GM12801 (cell line): Measurements from ENCODE around the gene PXN.

ENCODE experiments used
- TF ChIP-seq, protein P1 (sequence below): IDR thresholded peaks from one replicate; pipeline ENCODE4 v1.5.1; 2011; ENCODE audit warnings: control low read depth; ENCODE audit not compliant: insufficient read length; ENCODE audit errors: extremely low read depth

The PXN gene

DNA sequence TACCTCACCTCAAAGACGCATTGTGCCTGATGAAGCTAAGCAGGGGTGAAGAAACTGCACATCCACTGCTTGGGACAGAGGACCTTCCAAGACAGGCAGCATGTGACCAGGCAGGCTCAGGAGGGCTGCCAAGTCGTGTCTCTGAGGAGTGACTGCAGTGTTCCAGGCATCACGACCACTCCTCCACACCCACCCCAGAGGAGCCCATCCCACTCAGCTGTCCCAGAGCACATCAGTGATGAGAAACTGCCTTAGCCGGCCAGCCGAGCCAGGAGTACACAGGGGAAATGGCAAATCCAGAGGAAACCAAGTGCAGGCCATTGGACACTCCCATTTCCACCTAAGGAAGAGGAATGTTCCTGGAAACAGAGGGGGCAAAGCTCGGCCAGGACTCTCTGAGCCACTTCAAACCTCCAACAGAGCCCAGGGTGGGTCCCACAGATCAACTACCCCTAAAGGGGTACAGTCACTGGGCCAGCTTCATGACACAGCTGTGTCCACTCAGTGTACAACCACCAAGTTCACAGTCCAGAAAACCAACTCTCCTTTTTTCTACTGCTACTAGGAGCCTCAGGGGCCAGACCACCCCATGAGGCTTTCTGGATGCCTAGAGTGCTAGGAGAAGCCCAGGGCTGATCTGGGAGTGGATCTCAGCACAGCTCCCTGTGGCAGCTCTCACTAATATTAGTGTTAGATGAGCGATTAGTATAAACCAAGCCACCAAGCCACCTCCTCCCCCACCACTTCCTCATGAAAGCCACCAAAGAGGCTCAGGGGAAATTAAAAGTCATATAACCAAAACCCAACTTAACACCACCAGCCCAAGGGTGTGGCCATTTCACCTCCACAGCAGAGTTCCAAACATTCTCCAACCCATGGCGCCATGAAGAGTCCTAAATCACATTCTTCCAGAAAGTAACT, 15.4 kb downstream of the PXN start:
- TF ChIP-seq, protein P1, sequence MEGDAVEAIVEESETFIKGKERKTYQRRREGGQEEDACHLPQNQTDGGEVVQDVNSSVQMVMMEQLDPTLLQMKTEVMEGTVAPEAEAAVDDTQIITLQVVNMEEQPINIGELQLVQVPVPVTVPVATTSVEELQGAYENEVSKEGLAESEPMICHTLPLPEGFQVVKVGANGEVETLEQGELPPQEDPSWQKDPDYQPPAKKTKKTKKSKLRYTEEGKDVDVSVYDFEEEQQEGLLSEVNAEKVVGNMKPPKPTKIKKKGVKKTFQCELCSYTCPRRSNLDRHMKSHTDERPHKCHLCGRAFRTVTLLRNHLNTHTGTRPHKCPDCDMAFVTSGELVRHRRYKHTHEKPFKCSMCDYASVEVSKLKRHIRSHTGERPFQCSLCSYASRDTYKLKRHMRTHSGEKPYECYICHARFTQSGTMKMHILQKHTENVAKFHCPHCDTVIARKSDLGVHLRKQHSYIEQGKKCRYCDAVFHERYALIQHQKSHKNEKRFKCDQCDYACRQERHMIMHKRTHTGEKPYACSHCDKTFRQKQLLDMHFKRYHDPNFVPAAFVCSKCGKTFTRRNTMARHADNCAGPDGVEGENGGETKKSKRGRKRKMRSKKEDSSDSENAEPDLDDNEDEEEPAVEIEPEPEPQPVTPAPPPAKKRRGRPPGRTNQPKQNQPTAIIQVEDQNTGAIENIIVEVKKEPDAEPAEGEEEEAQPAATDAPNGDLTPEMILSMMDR = no peak

DNA sequence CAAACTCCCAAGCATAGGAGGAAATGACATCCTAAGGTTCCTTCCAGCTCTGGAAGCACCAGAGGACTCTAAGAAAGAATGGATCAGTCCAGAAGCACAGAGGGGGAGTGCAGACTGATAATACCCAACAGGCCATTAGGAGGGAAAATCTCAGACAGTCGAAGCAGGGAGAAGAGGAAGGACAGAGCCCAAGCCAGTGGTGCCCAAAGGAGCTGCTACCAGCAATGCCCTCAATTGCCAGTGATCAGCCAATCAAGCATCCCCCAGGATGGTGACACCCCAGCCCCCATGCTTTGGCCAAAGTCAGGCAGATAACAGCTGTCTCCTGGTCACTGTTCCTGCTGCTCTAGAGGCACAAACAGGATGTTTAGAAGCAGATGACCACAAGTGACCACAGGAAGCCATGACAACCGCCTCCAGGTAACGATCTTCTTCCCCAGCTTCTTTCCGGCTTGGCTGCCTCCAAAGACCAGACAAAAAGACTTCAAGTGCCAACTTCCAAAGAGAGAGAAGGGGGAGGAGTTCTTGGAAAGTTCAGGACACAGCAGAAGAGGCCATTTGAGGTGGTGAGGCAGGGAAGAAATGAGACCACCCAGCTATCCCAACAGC, 16.2 kb downstream of the PXN start:
- TF ChIP-seq, protein P1 = no peak

DNA sequence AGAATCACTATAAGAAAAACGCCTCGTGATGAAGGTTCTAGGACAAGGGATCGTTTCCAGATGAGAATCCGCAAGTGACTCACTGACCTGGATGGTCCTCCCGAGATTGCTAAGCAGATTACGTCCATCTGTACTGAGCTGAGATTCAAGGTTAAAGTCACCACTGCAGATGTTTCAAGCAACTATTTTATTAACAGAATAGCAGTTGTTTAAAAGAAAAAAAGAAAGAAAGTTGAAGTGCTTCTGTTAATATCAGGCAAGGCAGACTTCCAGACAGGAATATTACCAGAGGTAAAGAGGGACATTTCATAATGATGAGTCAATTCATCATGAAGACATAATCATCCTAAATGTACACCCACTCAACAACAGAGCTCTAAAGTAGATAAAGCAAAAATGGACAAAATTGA, 17.9 kb downstream of the PXN start:
- TF ChIP-seq, protein P1 = no peak

DNA sequence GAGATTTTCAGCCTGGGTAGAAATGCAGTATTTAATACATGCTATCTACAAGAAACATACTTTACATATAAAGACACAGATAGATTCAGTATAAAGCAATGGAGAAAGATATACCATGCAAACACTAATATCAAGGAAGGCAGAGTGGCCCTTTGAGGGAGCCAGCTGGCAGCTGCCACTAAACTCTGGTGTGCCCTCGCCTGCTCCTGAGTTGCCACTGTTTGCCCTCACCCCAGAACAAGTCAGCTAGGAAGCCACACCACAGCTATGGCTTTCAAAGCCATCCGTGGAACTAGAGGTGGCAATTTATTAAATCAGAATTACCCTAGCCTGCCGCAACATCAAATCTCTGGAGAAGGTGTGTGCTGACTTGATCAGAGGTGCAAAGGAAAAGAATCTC, 18.3 kb downstream of the PXN start:
- TF ChIP-seq, protein P1 = no peak

DNA sequence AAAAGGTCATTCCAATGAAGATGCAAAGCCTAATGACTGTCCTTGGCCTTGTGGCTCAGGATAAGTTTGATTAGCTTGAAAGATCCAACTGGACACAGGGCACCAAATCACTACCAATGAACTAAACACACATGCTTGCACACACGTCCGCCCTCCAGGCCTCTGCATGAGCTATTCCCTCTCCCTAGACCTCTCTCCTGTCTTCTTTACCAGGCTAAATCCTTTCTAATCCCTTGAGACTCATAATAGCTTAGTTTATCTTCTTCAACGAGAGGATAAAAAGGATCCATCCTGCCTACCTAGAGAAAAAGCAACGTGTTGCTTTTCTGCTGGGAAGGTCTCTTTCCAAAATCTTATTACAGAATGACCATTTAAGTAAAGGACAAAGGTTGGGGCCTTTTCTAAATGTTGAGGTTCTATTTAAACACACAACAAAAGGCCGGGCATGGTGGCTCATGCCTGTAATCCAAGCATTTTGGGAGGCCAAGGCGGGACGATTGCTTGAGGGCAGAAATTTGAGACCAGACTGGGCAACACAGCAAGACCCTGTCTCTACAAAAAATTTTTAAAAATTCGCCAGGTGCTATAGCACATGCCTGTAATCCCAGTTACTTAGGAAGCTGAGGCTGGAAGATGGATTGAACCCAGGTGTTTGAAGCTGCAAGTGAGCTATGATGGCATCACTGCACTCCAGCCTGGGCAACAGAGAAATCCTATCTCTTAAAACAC, 22.4 kb downstream of the PXN start:
- TF ChIP-seq, protein P1 = no peak

DNA sequence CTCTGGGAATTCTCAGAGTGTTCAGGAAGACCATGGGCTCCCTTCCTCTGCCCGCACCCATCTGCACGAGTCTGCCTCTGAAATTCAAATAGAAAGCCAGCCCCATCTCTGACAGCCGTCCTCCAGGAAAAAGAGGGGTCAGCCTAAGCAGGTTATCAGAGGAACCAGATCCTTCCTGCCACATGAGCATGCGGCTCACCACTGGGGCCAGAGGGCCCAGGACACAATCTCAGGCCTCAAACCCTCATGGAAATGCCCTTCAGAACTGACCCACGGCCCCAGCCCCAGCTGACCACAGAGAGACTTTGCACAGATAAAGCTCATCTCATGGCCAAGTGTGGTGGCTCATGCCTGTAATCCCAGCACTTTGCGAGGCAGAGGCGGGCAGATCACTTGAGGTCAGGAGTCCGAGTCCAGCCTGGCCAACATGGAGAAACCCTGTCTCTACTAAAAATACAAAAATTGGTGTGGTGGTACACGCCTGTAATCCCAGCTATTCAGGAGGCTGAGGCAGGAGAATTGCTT, 23.2 kb downstream of the PXN start:
- TF ChIP-seq, protein P1 = no peak
